ENCODE data around the gene TRAF7.

TRAF7 gene

DNA sequence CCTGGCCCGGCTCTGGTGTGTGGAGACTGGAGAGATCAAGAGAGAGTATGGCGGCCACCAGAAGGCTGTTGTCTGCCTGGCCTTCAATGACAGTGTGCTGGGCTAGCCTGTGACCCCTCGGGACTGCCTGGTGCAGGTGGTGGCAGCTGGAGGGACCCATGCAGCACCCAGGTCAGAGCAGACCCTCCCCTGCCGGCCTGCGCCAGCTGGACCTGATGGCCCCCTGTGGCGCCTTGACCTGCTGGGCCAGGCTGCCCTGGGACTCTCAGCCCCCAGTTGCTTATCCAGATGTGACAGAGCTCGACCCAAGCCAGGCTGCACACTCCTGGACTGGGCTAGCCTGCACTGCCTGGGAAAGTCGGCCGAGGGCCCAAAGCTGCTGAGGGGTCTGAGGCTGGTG is 53.2 kb downstream of the TRAF7 start:
- Histone ChIP-seq H3K79me2 (ENCODE audit: control insufficient read depth, low read length) (peaks cover 46% of the 10 kb centered on the region), H3F3A (ENCODE audit: control insufficient read depth, insufficient read depth) (peaks cover 7% of the 10 kb centered on the region; the same call in 1 of the 2 replicates), H3K9me2 (replicated peaks; ENCODE audit: control insufficient read depth, low read length) (no peaks in the 10 kb centered on the region), H3K27me3 (ENCODE audit: control insufficient read depth, low read length) (no peaks in the 10 kb centered on the region), H4K20me1 (ENCODE audit: control insufficient read depth, insufficient read depth, low read depth, low read length) (peaks cover 9% of the 10 kb centered on the region), H3K36me3 (ENCODE audit: control insufficient read depth, low read length) (peaks cover 64% of the 10 kb centered on the region), H3K4me2 (ENCODE audit: low read length) (no peak overlapping the region), H3K9me3 (ENCODE audit: control insufficient read depth, insufficient read depth, low read length) (no peaks in the 10 kb centered on the region), H3K4me3 (ENCODE audit: low read length) (no peak overlapping the region), H3K4me1 (ENCODE audit: control insufficient read depth, low read length) (peaks cover 36% of the 10 kb centered on the region), H3K27ac (ENCODE audit: low read depth, low read length) (no peak overlapping the region)
- no peak for TF ChIP-seq EZH2phosphoT487 (IDR thresholded peaks at IDR 0.05; ENCODE audit: borderline replicate concordance, low read length)
- TF ChIP-seq, protein P1, sequence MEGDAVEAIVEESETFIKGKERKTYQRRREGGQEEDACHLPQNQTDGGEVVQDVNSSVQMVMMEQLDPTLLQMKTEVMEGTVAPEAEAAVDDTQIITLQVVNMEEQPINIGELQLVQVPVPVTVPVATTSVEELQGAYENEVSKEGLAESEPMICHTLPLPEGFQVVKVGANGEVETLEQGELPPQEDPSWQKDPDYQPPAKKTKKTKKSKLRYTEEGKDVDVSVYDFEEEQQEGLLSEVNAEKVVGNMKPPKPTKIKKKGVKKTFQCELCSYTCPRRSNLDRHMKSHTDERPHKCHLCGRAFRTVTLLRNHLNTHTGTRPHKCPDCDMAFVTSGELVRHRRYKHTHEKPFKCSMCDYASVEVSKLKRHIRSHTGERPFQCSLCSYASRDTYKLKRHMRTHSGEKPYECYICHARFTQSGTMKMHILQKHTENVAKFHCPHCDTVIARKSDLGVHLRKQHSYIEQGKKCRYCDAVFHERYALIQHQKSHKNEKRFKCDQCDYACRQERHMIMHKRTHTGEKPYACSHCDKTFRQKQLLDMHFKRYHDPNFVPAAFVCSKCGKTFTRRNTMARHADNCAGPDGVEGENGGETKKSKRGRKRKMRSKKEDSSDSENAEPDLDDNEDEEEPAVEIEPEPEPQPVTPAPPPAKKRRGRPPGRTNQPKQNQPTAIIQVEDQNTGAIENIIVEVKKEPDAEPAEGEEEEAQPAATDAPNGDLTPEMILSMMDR (IDR thresholded peaks at IDR 0.05; ENCODE audit: low read depth, low read length, poor library complexity, severe bottlenecking) = no peak

DNA sequence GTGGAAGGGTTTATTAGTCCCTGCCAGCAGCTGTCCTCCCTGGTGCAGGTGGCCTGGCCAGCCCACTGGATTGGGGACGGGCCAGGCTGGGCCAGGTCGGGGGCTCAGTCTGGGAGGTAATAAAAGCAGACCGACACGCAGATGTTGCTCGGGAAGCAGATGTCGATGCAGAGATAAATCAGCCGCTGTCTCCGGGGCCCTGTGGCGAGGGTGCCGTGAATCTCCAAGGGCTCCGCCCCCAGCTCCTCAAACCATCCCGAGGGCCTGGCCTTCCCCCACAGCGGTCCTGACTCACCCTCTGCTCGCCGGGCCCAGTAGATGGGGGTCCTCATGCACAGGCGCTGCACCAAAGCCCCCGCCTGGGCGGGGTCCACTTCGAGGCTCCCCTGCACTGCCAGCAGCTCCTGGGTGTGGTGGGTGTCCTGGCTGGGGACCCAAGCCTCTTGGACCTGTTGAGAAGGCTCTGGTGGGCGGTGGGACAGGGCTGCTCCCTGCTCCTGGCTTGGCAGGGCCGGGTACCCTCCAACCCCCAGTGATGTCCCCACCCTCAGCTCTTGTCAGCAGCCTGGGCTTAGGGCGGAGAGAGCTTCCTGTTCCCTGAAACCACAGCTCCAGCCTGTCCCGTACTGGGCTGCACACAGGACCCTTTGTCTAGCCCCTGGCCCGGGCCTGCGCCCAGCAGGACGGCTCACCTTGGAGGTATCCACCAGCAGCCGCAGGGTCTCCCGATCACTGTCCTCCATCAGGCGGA is 53.9 kb downstream of the TRAF7 start:
- H3K9me3 ChIP-seq (ENCODE audit: control insufficient read depth, insufficient read depth, low read length) = no peaks in the 10 kb centered on the region
- H3F3A ChIP-seq (ENCODE audit: control insufficient read depth, insufficient read depth) = peaks cover 7% of the 10 kb centered on the region; the same call in 1 of the 2 replicates
- no peaks in the 10 kb centered on the region for H3K9me2 ChIP-seq (replicated peaks; ENCODE audit: control insufficient read depth, low read length)
- peaks cover 53% of the 10 kb centered on the region for H3K79me2 ChIP-seq (ENCODE audit: control insufficient read depth, low read length)
- no peak overlapping the region for H3K27ac ChIP-seq (ENCODE audit: low read depth, low read length)
- H3K27me3 ChIP-seq (ENCODE audit: control insufficient read depth, low read length) = no peaks in the 10 kb centered on the region
- H3K4me1 ChIP-seq (ENCODE audit: control insufficient read depth, low read length) = peaks cover 34% of the 10 kb centered on the region
- peaks cover 64% of the 10 kb centered on the region for H3K36me3 ChIP-seq (ENCODE audit: control insufficient read depth, low read length)
- no peak for TF ChIP-seq EZH2phosphoT487 (IDR thresholded peaks at IDR 0.05; ENCODE audit: borderline replicate concordance, low read length)
- TF ChIP-seq, protein P1 (IDR thresholded peaks at IDR 0.05; ENCODE audit: low read depth, low read length, poor library complexity, severe bottlenecking) = no peak
- H3K4me2 ChIP-seq (ENCODE audit: low read length) = no peak overlapping the region
- no peak overlapping the region for H3K4me3 ChIP-seq (ENCODE audit: low read length)
- H4K20me1 ChIP-seq (ENCODE audit: control insufficient read depth, insufficient read depth, low read depth, low read length) = peaks cover 9% of the 10 kb centered on the region

DNA sequence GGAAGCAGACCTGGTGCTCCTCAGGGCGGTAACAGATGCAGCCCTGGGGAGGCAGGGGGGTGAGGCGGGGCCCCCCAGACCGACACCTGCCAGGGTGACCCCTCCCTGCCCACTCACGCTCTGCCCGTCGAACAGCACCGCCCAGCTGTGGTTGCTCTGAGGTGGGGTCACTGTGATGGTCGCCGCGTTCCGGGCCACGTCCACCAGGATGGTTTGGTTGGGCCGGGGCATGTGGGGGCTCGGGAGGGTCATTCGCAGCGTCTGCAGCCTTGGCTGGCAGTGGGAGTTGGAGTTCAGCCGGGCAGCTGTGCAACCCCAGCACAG is 54.4 kb downstream of the TRAF7 start:
- TF ChIP-seq EZH2phosphoT487 (IDR thresholded peaks at IDR 0.05; ENCODE audit: borderline replicate concordance, low read length) = no peak
- TF ChIP-seq, protein P1 (IDR thresholded peaks at IDR 0.05; ENCODE audit: low read depth, low read length, poor library complexity, severe bottlenecking) = no peak
- peaks cover 7% of the 10 kb centered on the region; the same call in 1 of the 2 replicates for H3F3A ChIP-seq (ENCODE audit: control insufficient read depth, insufficient read depth)
- peaks cover 55% of the 10 kb centered on the region for H3K79me2 ChIP-seq (ENCODE audit: control insufficient read depth, low read length)
- no peaks in the 10 kb centered on the region for H3K27me3 ChIP-seq (ENCODE audit: control insufficient read depth, low read length)
- H3K27ac ChIP-seq (ENCODE audit: low read depth, low read length) = no peak overlapping the region
- peaks cover 9% of the 10 kb centered on the region for H4K20me1 ChIP-seq (ENCODE audit: control insufficient read depth, insufficient read depth, low read depth, low read length)
- no peak overlapping the region for H3K4me3 ChIP-seq (ENCODE audit: low read length)
- peaks cover 64% of the 10 kb centered on the region for H3K36me3 ChIP-seq (ENCODE audit: control insufficient read depth, low read length)
- peaks cover 29% of the 10 kb centered on the region for H3K4me1 ChIP-seq (ENCODE audit: control insufficient read depth, low read length)
- no peak overlapping the region for H3K4me2 ChIP-seq (ENCODE audit: low read length)
- no peaks in the 10 kb centered on the region for H3K9me3 ChIP-seq (ENCODE audit: control insufficient read depth, insufficient read depth, low read length)
- no peaks in the 10 kb centered on the region for H3K9me2 ChIP-seq (replicated peaks; ENCODE audit: control insufficient read depth, low read length)
